Gastroesophageal sphincter (tissue), 3 donors: ENCODE data around the gene C14orf119.

Experiments used
- CTCF ChIP-seq, 4 experiments: fragments of 200-600 bp in 2 of 4; fragments of 450-650 bp in 2 of 4; sonication (generic) in 1 of 4; IDR thresholded peaks; one replicate each; pipeline ENCODE4 v1.5.1; 2017 to 2019; ENCODE audit warnings: antibody characterized with exemption in 4 of 4, mild to moderate bottlenecking in 2 of 4, moderate library complexity in 2 of 4
- EP300 ChIP-seq: sonication (generic); formaldehyde crosslinking; IDR thresholded peaks from one replicate; pipeline ENCODE4 v1.6.1; 2017; ENCODE audit warnings: antibody characterized with exemption, mild to moderate bottlenecking
- POLR2A ChIP-seq, 2 donors: fragments of 450-650 bp; IDR thresholded peaks; one replicate each; pipeline ENCODE4 v1.6.1; 2017; ENCODE audit warnings: antibody characterized with exemption in 2 of 2, mild to moderate bottlenecking in 2 of 2, moderate library complexity in 1 of 2
- POLR2AphosphoS5 ChIP-seq: sonication (generic); formaldehyde crosslinking; IDR thresholded peaks from one replicate; pipeline ENCODE4 v1.6.1; 2017; ENCODE audit warnings: antibody characterized with exemption

- TF ChIP-seq CTCF (IDR thresholded peaks at IDR 0.05) = no peak
- no peak for TF ChIP-seq POLR2A (IDR thresholded peaks at IDR 0.05)
- no peak for TF ChIP-seq POLR2AphosphoS5
- TF ChIP-seq EP300 = no peak
Observed at GRCh38 chr14:23079716-23080115, 15.6 kb upstream of the C14orf119 start.
